HepG2 (cell line): Measurements from ENCODE around the gene CALU. TPM values are rescaled to one million over a fixed set of nuclear protein-coding genes. Genes with fewer than 3 reads are reported as not detected.

Experiments used
- CCDC6 ChIP-seq: sonication (generic); formaldehyde crosslinking; IDR thresholded peaks from 2 replicates; pipeline ENCODE4 v1.8.1; 2022; ENCODE audit warnings: mild to moderate bottlenecking, missing genetic modification reagents, moderate library complexity
- CENPX ChIP-seq: sonication (generic); formaldehyde crosslinking; IDR thresholded peaks from 2 replicates; pipeline ENCODE4 v1.9.0; 2021; ENCODE audit warnings: mild to moderate bottlenecking, missing genetic modification reagents, moderate library complexity
- CREM ChIP-seq, 2 experiments: sonication (generic) in 1 of 2; formaldehyde crosslinking in 1 of 2; IDR thresholded peaks; 2 replicates each; pipeline versions ENCODE4 v1.4.0 to v1.6.1; 2016 to 2020; ENCODE audit warnings: antibody characterized with exemption in 1 of 2, mild to moderate bottlenecking in 1 of 2, missing genetic modification reagents in 1 of 2
- GRHL1 ChIP-seq: sonication (generic); formaldehyde crosslinking; conservative IDR thresholded peaks from 2 replicates; pipeline ENCODE4 v1.8.0; 2022; ENCODE audit warnings: missing genetic modification reagents
- HOXA3 ChIP-seq: sonication (generic); formaldehyde crosslinking; IDR thresholded peaks from 2 replicates; pipeline ENCODE4 v1.5.0; 2020; ENCODE audit warnings: missing genetic modification reagents
- IRF1 ChIP-seq: sonication (generic); formaldehyde crosslinking; IDR thresholded peaks from 2 replicates; pipeline ENCODE4 v1.4.0; 2020; ENCODE audit warnings: low read depth, mild to moderate bottlenecking, missing genetic modification reagents
- ISX ChIP-seq: sonication (generic); formaldehyde crosslinking; conservative IDR thresholded peaks from 2 replicates; pipeline ENCODE4 v1.5.0; 2020; ENCODE audit warnings: missing genetic modification reagents
- JUN ChIP-seq: sonication (generic); formaldehyde crosslinking; IDR thresholded peaks from 2 replicates; pipeline ENCODE4 v1.4.0; 2020; ENCODE audit warnings: mild to moderate bottlenecking, missing genetic modification reagents
- MXI1 ChIP-seq: IDR thresholded peaks from 3 replicates; pipeline ENCODE4 v1.6.1; 2012; ENCODE audit warnings: low read depth, low read length, inconsistent platforms, borderline replicate concordance
- NCOA2 ChIP-seq: sonication (generic); formaldehyde crosslinking; IDR thresholded peaks from 2 replicates; pipeline ENCODE4 v1.8.0; 2022; ENCODE audit warnings: inconsistent platforms
- RBFOX2 ChIP-seq: fragments of 200-400 bp; formaldehyde crosslinking; IDR thresholded peaks from 2 replicates; pipeline ENCODE4 v1.6.1; 2017; ENCODE audit warnings: low read depth, mild to moderate bottlenecking, low read length
- RBM39 ChIP-seq: fragments of 200-400 bp; formaldehyde crosslinking; IDR thresholded peaks from one replicate; pipeline ENCODE4 v1.6.1; 2018; ENCODE audit warnings: antibody characterized with exemption, mild to moderate bottlenecking, low read depth, low read length; ENCODE audit not compliant: poor library complexity, severe bottlenecking
- SPEN ChIP-seq: sonication (generic); formaldehyde crosslinking; IDR thresholded peaks from 2 replicates; pipeline ENCODE4 v1.5.1; 2020; ENCODE audit warnings: low read depth, mild to moderate bottlenecking, missing genetic modification reagents
- TCF7 ChIP-seq: sonication (generic); IDR thresholded peaks from 2 replicates; pipeline ENCODE4 v1.6.1; 2016; ENCODE audit warnings: antibody characterized with exemption, low read depth
- TGIF2 ChIP-seq: IDR thresholded peaks from 2 replicates; pipeline ENCODE4 v1.6.1; 2016; ENCODE audit warnings: control low read depth, missing compliant biosample characterization
- ZHX2 ChIP-seq, 2 experiments: sonication (generic) in 1 of 2; formaldehyde crosslinking in 1 of 2; IDR thresholded peaks; 2 replicates each; pipeline versions ENCODE4 v1.6.1 to v1.9.0; 2014 to 2022; ENCODE audit warnings: antibody characterized with exemption in 1 of 2, borderline replicate concordance in 1 of 2, inconsistent platforms in 1 of 2, low read depth in 1 of 2, missing genetic modification reagents in 1 of 2
- ZNF30 ChIP-seq: sonication (generic); formaldehyde crosslinking; IDR thresholded peaks from 2 replicates; pipeline ENCODE4 v1.5.0; 2020; ENCODE audit warnings: mild to moderate bottlenecking, missing genetic modification reagents
- ZSCAN22 ChIP-seq: sonication (generic); formaldehyde crosslinking; IDR thresholded peaks from 2 replicates; pipeline ENCODE4 v1.4.0; 2020; ENCODE audit warnings: mild to moderate bottlenecking, missing genetic modification reagents
- polyA plus RNA-seq, 8 experiments: library from polyadenylated mRNA; depleted of rRNA in 3 of 8; stranded (reverse) in 7 of 8; unstranded in 1 of 8; fragments of >200 nt; fragmentation: Illumina TruSeq in 4 of 8; extraction: Trizol in 4 of 8; gene quantifications; 2 replicates each; pipeline versions ENCODE4 v1.2.1 to v1.2.3, GENCODE V29; 2011 to 2016; ENCODE audit warnings: low read depth in 4 of 8, missing spikeins in 1 of 8, mixed read lengths in 1 of 8; ENCODE audit not compliant: insufficient read depth in 1 of 8
- total RNA-seq, 5 experiments: library from RNA; depleted of rRNA; stranded (reverse); fragments of >200 nt; fragmentation: Illumina TruSeq; extraction: Trizol; gene quantifications; 2 replicates each; pipeline ENCODE4 v1.2.3, GENCODE V29; 2016; ENCODE audit warnings: low read depth in 1 of 5

Gene CALU
- total and polyA plus RNA-seq, 2 of the 13 experiments (the other 11 are each of a cell fraction or from before 2014, with no cell fraction given) = 198 to 252 TPM

- no peak for TF ChIP-seq ZHX2 (IDR thresholded peaks at IDR 0.05; ENCODE audit: low read depth)
- TF ChIP-seq ZHX2 (CRISPR knock-in tag; IDR thresholded peaks at IDR 0.05; ENCODE audit: borderline replicate concordance) = 0 out of 2 replicates have a peak, but pooled peaks have one; percentile 45
- no peak for TF ChIP-seq TCF7
- no peak for TF ChIP-seq NCOA2 (CRISPR knock-in tag)
- TF ChIP-seq RBFOX2 = peak; percentile 98
- TF ChIP-seq IRF1 (CRISPR knock-in tag) = 0 out of 2 replicates have a peak, but pooled peaks have one; percentile 37
- no peak for TF ChIP-seq JUN
- peak; percentile 67 for TF ChIP-seq HOXA3
- no peak; the same call in 1 of the 2 replicates for TF ChIP-seq SPEN (CRISPR knock-in tag)
- no peak for TF ChIP-seq ZSCAN22 (CRISPR knock-in tag)
- no peak for TF ChIP-seq TGIF2 (CRISPR knock-in tag)
- no peak for TF ChIP-seq GRHL1 (CRISPR knock-in tag)
- peak; percentile 33; the same call in 1 of the 3 replicates for TF ChIP-seq MXI1
- no peak for TF ChIP-seq ZNF30 (CRISPR knock-in tag)
- peak; percentile 49 for TF ChIP-seq CREM (IDR thresholded peaks at IDR 0.05)
- TF ChIP-seq CREM (CRISPR knock-in tag; IDR thresholded peaks at IDR 0.05) = no peak
- TF ChIP-seq CCDC6 (CRISPR knock-in tag) = no peak
- TF ChIP-seq CENPX (CRISPR knock-in tag) = no peak
- 0 out of 2 replicates have a peak, but pooled peaks have one; percentile 10 for TF ChIP-seq ISX (CRISPR knock-in tag)
- TF ChIP-seq RBM39 = peak; percentile 92
These were observed at the start of gene CALU (continued) for GRCh38 chr7:128739048-128739962.
